ENCODE data around the gene MTUS2.

DNA sequence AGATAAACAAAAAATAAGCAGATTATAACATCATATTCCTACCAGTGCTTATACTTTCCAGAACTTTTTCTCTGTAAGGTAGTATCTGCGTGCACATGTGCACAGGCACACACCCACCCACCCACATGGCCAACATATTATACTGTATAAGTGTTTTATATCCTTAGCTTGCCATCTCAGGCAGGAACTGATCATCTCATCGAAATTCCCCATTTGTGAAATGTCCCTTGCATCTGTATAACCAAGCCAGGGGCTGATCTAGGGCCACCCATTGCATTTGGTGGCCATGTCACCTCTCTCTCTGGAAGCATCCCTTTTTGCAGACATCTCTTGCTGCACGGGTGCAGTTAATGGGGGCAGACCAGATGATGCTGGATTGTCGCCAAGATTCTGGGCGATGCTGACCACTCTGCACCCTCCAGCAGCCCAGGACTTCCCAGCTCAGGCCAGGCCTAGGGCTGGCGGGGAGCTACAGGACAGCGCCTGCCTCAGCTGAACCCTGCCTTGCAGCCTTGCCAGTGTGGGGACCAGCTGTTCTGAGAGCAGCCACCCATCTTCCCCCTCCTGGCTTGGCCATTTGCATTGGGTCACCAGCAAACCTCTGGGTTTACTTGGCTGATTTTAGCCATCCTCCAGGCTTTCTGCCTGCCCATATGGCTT is 679.5 kb downstream of the MTUS2 start:
- TF ChIP-seq, protein P1, sequence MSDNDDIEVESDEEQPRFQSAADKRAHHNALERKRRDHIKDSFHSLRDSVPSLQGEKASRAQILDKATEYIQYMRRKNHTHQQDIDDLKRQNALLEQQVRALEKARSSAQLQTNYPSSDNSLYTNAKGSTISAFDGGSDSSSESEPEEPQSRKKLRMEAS (IDR thresholded peaks at IDR 0.05; ENCODE audit: insufficient read depth, insufficient read length) = no peak
- no peak for TF ChIP-seq POLR2A (IDR thresholded peaks at IDR 0.05; ENCODE audit: low read depth, low read length)
- TF ChIP-seq, protein P2, sequence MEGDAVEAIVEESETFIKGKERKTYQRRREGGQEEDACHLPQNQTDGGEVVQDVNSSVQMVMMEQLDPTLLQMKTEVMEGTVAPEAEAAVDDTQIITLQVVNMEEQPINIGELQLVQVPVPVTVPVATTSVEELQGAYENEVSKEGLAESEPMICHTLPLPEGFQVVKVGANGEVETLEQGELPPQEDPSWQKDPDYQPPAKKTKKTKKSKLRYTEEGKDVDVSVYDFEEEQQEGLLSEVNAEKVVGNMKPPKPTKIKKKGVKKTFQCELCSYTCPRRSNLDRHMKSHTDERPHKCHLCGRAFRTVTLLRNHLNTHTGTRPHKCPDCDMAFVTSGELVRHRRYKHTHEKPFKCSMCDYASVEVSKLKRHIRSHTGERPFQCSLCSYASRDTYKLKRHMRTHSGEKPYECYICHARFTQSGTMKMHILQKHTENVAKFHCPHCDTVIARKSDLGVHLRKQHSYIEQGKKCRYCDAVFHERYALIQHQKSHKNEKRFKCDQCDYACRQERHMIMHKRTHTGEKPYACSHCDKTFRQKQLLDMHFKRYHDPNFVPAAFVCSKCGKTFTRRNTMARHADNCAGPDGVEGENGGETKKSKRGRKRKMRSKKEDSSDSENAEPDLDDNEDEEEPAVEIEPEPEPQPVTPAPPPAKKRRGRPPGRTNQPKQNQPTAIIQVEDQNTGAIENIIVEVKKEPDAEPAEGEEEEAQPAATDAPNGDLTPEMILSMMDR (IDR thresholded peaks at IDR 0.05; ENCODE audit: extremely low read depth in 1 of 2, insufficient read depth in 1 of 2, low read depth in 1 of 2, low read length in 2 of 2) = no peak
- TF ChIP-seq EZH2 (IDR thresholded peaks at IDR 0.05; ENCODE audit: borderline replicate concordance, low read depth, low read length, severe bottlenecking) = no peak
- TF ChIP-seq MYC (IDR thresholded peaks at IDR 0.05; ENCODE audit: low read depth, low read length) = no peak
- no peak for TF ChIP-seq GATA2 (IDR thresholded peaks at IDR 0.05; ENCODE audit: insufficient read depth, insufficient read length, low read depth, low read length)
- TF ChIP-seq FOS (IDR thresholded peaks at IDR 0.05; ENCODE audit: borderline replicate concordance, insufficient read depth, low read length) = no peak
- TF ChIP-seq POLR2AphosphoS5 (IDR thresholded peaks at IDR 0.05; ENCODE audit: insufficient read depth, low read depth, low read length) = no peak
- TF ChIP-seq JUN (IDR thresholded peaks at IDR 0.05; ENCODE audit: borderline replicate concordance, insufficient read depth, insufficient read length, low read depth) = no peak
